ENCODE measurements around the gene USH2A. TPM values are rescaled to one million over a fixed set of nuclear protein-coding genes. Genes with fewer than 3 reads are reported as not detected.

Gene USH2A
- total RNA-seq, 1 donor from 2014 or later = 0.02 TPM

GRCh38 chr1:215679231-215679630 is 744.0 kb downstream of the USH2A start:
- FAIRE-seq = no peak
- no peaks in the 10 kb centered on the region for H3K4me1 ChIP-seq (ENCODE audit: insufficient read depth, low read length)
- H3K27me3 Mint-ChIP-seq (ENCODE audit: low read depth, unreplicated experiment) = no peaks in the 10 kb centered on the region

GRCh38 chr1:215677112-215677511 is 746.1 kb downstream of the USH2A start:
- Histone ChIP-seq H3K4me2 (ENCODE audit: low read length) (no peak overlapping the region), H3K9me3 (ENCODE audit: insufficient read depth, low read depth, low read length) (no peaks in the 10 kb centered on the region), H3K79me2 (ENCODE audit: insufficient read depth, low read length) (no peaks in the 10 kb centered on the region), H3K4me1 (ENCODE audit: insufficient read depth, low read length) (no peaks in the 10 kb centered on the region), H4K20me1 (ENCODE audit: insufficient read depth, low read length) (no peaks in the 10 kb centered on the region), H2AFZ (ENCODE audit: low read depth, low read length) (no peak overlapping the region), H3K4me3 (ENCODE audit: insufficient read depth, low read depth, low read length) (no peak overlapping the region), H3K27ac (ENCODE audit: low read depth, low read length) (no peak overlapping the region), H3K36me3 (ENCODE audit: insufficient read depth, low read length) (no peaks in the 10 kb centered on the region), H3K9ac (ENCODE audit: low read length) (no peak overlapping the region), H3K27me3 (ENCODE audit: insufficient read depth, low read length) (no peaks in the 10 kb centered on the region)
- Mint-ChIP-seq H3K4me3 (ENCODE audit: unreplicated experiment) (no peak overlapping the region), H3K27me3 (ENCODE audit: low read depth, unreplicated experiment) (no peaks in the 10 kb centered on the region), H3K27ac (ENCODE audit: unreplicated experiment) (no peak overlapping the region), H3K36me3 (ENCODE audit: low read depth, unreplicated experiment) (no peaks in the 10 kb centered on the region), H3K9me3 (ENCODE audit: unreplicated experiment) (no peaks in the 10 kb centered on the region), H3K4me1 (ENCODE audit: low read depth, unreplicated experiment) (no peaks in the 10 kb centered on the region)
- FAIRE-seq (no peak), DNase-seq (ENCODE audit: low read depth) (no peak)
- TF ChIP-seq CTCF (IDR thresholded peaks at IDR 0.05; ENCODE audit: insufficient read depth, low read depth, low read length) (no peak), EZH2 (IDR thresholded peaks at IDR 0.05; ENCODE audit: insufficient read depth, low read length) (no peak)

More at GRCh38 chr1:215679231-215679630, 744.0 kb downstream of the USH2A start:
- Histone ChIP-seq H2AFZ (ENCODE audit: low read depth, low read length) (no peak overlapping the region), H3K27me3 (ENCODE audit: insufficient read depth, low read length) (no peaks in the 10 kb centered on the region), H3K36me3 (ENCODE audit: insufficient read depth, low read length) (no peaks in the 10 kb centered on the region), H3K4me2 (ENCODE audit: low read length) (no peak overlapping the region), H3K27ac (ENCODE audit: low read depth, low read length) (no peak overlapping the region), H3K9ac (ENCODE audit: low read length) (no peak overlapping the region), H3K79me2 (ENCODE audit: insufficient read depth, low read length) (no peaks in the 10 kb centered on the region), H3K9me3 (ENCODE audit: insufficient read depth, low read depth, low read length) (no peaks in the 10 kb centered on the region), H3K4me3 (ENCODE audit: insufficient read depth, low read depth, low read length) (no peak overlapping the region), H4K20me1 (ENCODE audit: insufficient read depth, low read length) (no peaks in the 10 kb centered on the region)
- H3K27ac Mint-ChIP-seq (ENCODE audit: unreplicated experiment) = no peak overlapping the region
- no peaks in the 10 kb centered on the region for H3K4me1 Mint-ChIP-seq (ENCODE audit: low read depth, unreplicated experiment)
- no peak overlapping the region for H3K4me3 Mint-ChIP-seq (ENCODE audit: unreplicated experiment)
- H3K36me3 Mint-ChIP-seq (ENCODE audit: low read depth, unreplicated experiment) = no peaks in the 10 kb centered on the region
- no peaks in the 10 kb centered on the region for H3K9me3 Mint-ChIP-seq (ENCODE audit: unreplicated experiment)
- TF ChIP-seq CTCF (IDR thresholded peaks at IDR 0.05; ENCODE audit: insufficient read depth, low read depth, low read length) (no peak), EZH2 (IDR thresholded peaks at IDR 0.05; ENCODE audit: insufficient read depth, low read length) (no peak)
- no peak for DNase-seq (ENCODE audit: low read depth)

GRCh38 chr1:215673943-215674342 is 749.3 kb downstream of the USH2A start:
- no peak for DNase-seq (ENCODE audit: low read depth)
- no peaks in the 10 kb centered on the region for H3K27me3 Mint-ChIP-seq (ENCODE audit: low read depth, unreplicated experiment)

More at GRCh38 chr1:215673943-215674342, 749.3 kb downstream of the USH2A start:
- Histone ChIP-seq H3K79me2 (ENCODE audit: insufficient read depth, low read length) (no peaks in the 10 kb centered on the region), H3K36me3 (ENCODE audit: insufficient read depth, low read length) (no peaks in the 10 kb centered on the region), H3K27ac (ENCODE audit: low read depth, low read length) (no peak overlapping the region), H4K20me1 (ENCODE audit: insufficient read depth, low read length) (no peaks in the 10 kb centered on the region), H3K9ac (ENCODE audit: low read length) (no peak overlapping the region), H3K4me1 (ENCODE audit: insufficient read depth, low read length) (peaks cover 7% of the 10 kb centered on the region), H3K27me3 (ENCODE audit: insufficient read depth, low read length) (no peaks in the 10 kb centered on the region), H3K4me3 (ENCODE audit: insufficient read depth, low read depth, low read length) (no peak overlapping the region), H3K9me3 (ENCODE audit: insufficient read depth, low read depth, low read length) (no peaks in the 10 kb centered on the region), H2AFZ (ENCODE audit: low read depth, low read length) (no peak overlapping the region), H3K4me2 (ENCODE audit: low read length) (no peak overlapping the region)
- TF ChIP-seq EZH2 (IDR thresholded peaks at IDR 0.05; ENCODE audit: insufficient read depth, low read length) = no peak
- no peak overlapping the region for H3K4me3 Mint-ChIP-seq (ENCODE audit: unreplicated experiment)
- peaks cover 8% of the 10 kb centered on the region for H3K4me1 Mint-ChIP-seq (ENCODE audit: low read depth, unreplicated experiment)
- H3K9me3 Mint-ChIP-seq (ENCODE audit: unreplicated experiment) = no peaks in the 10 kb centered on the region
- no peak for FAIRE-seq
- no peak overlapping the region for H3K27ac Mint-ChIP-seq (ENCODE audit: unreplicated experiment)
- no peaks in the 10 kb centered on the region for H3K36me3 Mint-ChIP-seq (ENCODE audit: low read depth, unreplicated experiment)
